ES-I3 (cell line): ENCODE data around the gene PHACTR3.
"Not testable (repeated sequence)": the region's sequence is repeated elsewhere in the genome, so short reads cannot be mapped to it uniquely, and the experiment has no call there.

ENCODE experiments used
- H3K36me3 ChIP-seq: 2 replicates; pipeline ENCODE4 v1.6.1; 2013; ENCODE audit warnings: mild to moderate bottlenecking, low read length, control low read depth, moderate library complexity; ENCODE audit not compliant: insufficient read depth
- H3K4me1 ChIP-seq: 2 replicates; pipeline ENCODE4 v1.6.1; 2013; ENCODE audit warnings: mild to moderate bottlenecking, control low read depth, low read length; ENCODE audit not compliant: insufficient read depth
- H3K9ac ChIP-seq: 2 replicates; pipeline ENCODE4 v1.6.1; 2013; ENCODE audit warnings: low read depth, mild to moderate bottlenecking, low read length, moderate library complexity
- H3K9me3 ChIP-seq: 2 replicates; pipeline ENCODE4 v1.6.1; 2013; ENCODE audit warnings: mild to moderate bottlenecking, low read length, moderate library complexity; ENCODE audit not compliant: control insufficient read depth, insufficient read depth

Gene PHACTR3

DNA sequence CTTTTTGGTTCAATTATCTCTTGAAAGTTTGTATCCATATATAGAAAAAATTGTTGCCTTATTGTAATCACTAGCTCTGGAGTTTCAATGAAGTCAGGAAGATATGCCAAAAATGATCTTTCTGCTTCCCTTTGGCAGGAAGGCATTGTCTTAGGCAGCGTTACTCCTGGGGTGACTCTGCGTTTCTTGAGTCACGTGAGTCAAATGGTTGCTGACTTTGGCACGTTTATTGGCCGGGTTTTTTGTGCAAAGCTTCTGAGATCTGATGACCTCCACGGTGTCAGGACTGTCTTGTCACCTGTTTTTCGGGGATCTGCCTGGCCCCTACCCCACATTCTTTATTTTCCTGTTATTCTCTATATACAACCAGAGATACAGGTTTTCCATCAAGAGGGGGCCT is 10.4 kb downstream of the PHACTR3 start:
- Histone ChIP-seq H3K36me3 (no peaks in the 10 kb centered on the region), H3K9ac (no peak overlapping the region), H3K9me3 (no peaks in the 10 kb centered on the region), H3K4me1 (no peaks in the 10 kb centered on the region)

DNA sequence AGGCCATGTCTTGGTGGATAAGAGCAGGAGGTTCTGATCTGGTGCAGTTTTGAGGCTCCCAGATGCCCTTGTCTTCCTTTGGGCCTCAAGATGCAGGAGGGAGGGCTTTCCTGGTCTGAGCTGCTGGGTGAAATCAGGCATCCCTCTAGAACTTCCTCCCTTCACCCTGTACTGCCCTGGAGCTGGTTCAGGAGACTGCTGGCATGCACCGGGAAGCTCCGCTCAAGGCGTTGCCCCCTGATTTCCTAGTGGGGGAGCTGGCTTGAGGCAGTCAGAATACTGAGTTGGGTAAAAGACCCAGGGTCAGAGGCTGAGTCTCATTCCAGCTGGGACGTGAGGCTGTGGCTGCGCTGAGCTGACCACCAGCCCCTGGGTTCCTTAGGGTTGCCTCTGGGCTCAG is 12.0 kb downstream of the PHACTR3 start:
- H3K9me3 ChIP-seq = no peaks in the 10 kb centered on the region
- no peaks in the 10 kb centered on the region for H3K4me1 ChIP-seq
- no peaks in the 10 kb centered on the region for H3K36me3 ChIP-seq
- H3K9ac ChIP-seq = no peak overlapping the region

GRCh38 chr20:59617221-59617620 is 12.9 kb downstream of the PHACTR3 start:
- H3K9me3 ChIP-seq = no peaks in the 10 kb centered on the region
- no peaks in the 10 kb centered on the region for H3K36me3 ChIP-seq
- no peak overlapping the region for H3K9ac ChIP-seq
- no peaks in the 10 kb centered on the region for H3K4me1 ChIP-seq

GRCh38 chr20:59618131-59618530 is 13.8 kb downstream of the PHACTR3 start:
- no peaks in the 10 kb centered on the region for H3K36me3 ChIP-seq
- H3K4me1 ChIP-seq = no peaks in the 10 kb centered on the region
- no peak overlapping the region for H3K9ac ChIP-seq
- H3K9me3 ChIP-seq = no peaks in the 10 kb centered on the region

DNA sequence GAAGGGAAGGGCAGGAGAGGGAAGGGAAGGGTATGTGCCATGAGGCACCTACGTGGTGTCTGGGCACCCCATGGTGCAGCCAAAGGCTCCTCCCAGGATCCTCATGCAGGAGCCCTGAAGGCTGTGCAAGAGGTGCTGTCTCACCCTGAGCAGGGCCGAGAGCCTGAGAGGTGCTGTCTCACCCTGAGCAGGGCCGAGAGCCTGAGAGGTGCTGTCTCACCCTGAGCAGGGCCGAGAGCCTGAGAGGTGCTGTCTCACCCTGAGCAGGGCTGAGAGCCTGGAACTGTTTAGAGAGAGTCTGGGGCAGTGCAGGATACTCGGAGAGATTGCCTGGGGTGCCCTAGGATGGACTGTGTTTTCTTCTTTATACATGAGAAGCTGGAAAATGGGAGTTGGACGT is 14.2 kb downstream of the PHACTR3 start:
- H3K9me3 ChIP-seq, H3K36me3 ChIP-seq, H3K4me1 ChIP-seq, H3K9ac ChIP-seq: not testable (repeated sequence)

DNA sequence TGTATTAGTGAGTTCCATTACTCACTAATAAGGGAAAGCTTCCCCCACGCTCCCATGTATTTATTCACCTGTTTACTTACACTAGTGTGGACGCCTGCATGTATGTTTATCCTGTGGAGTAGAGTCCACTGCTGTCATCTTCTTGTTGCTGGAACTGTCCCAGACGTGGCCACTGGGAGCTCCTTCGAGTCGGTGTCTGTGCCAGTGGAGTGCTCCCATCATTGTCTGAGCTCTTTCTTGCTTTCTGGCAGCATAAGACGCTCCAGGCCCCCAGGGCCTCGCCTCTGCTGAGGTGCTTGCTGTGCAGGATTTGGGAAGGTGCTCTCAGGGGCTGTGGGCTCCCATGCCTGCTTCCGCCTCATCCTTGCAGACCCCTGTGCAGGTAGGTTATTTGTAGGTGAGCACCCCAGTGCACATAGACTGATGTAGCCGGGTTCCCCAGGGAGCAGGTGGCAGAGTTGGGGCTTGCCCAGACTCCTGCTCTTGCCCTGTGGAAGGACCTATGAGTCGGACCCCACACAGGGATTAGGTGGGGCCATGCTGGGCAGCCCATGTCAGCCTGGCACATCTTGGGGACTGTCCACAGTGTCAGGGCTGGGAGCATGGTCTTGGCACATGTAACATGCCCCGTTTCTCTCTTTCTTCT is 16.6 kb downstream of the PHACTR3 start:
- Histone ChIP-seq H3K36me3 (no peaks in the 10 kb centered on the region), H3K9ac (no peak overlapping the region), H3K4me1 (no peaks in the 10 kb centered on the region), H3K9me3 (no peaks in the 10 kb centered on the region)

GRCh38 chr20:59622496-59622895 is 18.2 kb downstream of the PHACTR3 start:
- H3K36me3 ChIP-seq = no peaks in the 10 kb centered on the region
- no peaks in the 10 kb centered on the region for H3K9me3 ChIP-seq
- no peak overlapping the region for H3K9ac ChIP-seq

DNA sequence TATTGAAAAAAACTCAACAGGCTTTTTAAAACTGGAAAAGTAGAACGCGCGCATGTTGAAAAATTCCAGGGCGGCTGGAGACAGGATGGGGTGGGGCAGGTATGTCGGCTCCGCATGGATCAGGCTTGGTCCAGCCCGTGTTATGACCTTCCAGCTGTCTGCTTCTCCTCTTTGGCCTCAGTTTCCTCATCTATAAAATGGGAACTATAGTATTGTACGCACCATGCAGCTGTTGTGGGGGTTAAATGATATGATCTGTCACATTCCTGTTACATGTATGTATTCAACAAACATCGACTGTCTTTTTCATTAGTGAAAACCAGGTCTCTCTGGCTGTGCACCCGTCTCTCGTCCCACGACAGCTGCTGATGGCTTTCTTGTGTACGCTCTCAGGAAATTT is 18.8 kb downstream of the PHACTR3 start:
- H3K9ac ChIP-seq = no peak overlapping the region
- no peaks in the 10 kb centered on the region for H3K36me3 ChIP-seq
- H3K4me1 ChIP-seq = no peaks in the 10 kb centered on the region
- H3K9me3 ChIP-seq = no peaks in the 10 kb centered on the region

More at GRCh38 chr20:59622496-59622895, 18.2 kb downstream of the PHACTR3 start:
- no peaks in the 10 kb centered on the region for H3K4me1 ChIP-seq

GRCh38 chr20:59623583-59623982 is 19.2 kb downstream of the PHACTR3 start:
- H3K9me3 ChIP-seq = no peaks in the 10 kb centered on the region
- H3K4me1 ChIP-seq = no peaks in the 10 kb centered on the region
- no peak overlapping the region for H3K9ac ChIP-seq
- H3K36me3 ChIP-seq = no peaks in the 10 kb centered on the region

GRCh38 chr20:59624401-59624800 is 20.1 kb downstream of the PHACTR3 start:
- Histone ChIP-seq H3K9me3 (no peaks in the 10 kb centered on the region), H3K36me3 (no peaks in the 10 kb centered on the region), H3K9ac (no peak overlapping the region), H3K4me1 (no peaks in the 10 kb centered on the region)

GRCh38 chr20:59625214-59625922 is 21.0 kb downstream of the PHACTR3 start:
- H3K36me3 ChIP-seq = no peaks in the 10 kb centered on the region
- H3K9me3 ChIP-seq = no peaks in the 10 kb centered on the region

DNA sequence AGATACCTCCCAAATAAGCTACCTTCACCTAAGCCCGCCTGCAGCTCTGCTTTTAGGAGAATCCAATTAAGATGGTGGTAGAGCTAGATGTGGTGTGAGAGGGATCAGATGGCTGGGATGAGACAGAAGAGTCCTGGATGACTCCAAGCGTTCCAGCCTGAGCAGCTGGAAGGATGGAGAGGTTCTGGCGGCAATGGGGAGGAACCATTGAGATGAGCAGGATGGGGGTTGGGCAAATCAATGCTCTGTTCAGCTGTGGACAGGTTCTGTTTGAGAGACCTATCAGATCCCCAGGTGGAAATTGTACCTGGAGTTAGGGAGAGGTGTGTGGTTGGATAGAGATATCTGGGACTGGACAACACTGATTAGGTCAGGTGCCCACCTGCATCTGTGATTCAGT is 23.0 kb downstream of the PHACTR3 start:
- H3K9ac ChIP-seq = no peak overlapping the region
- no peaks in the 10 kb centered on the region for H3K9me3 ChIP-seq
- no peaks in the 10 kb centered on the region for H3K36me3 ChIP-seq
- no peaks in the 10 kb centered on the region for H3K4me1 ChIP-seq

More at GRCh38 chr20:59625214-59625922, 21.0 kb downstream of the PHACTR3 start:
- no peaks in the 10 kb centered on the region for H3K4me1 ChIP-seq
- no peak overlapping the region for H3K9ac ChIP-seq

GRCh38 chr20:59628171-59628570 is 23.8 kb downstream of the PHACTR3 start:
- H3K4me1 ChIP-seq = no peaks in the 10 kb centered on the region
- H3K9ac ChIP-seq = no peak overlapping the region
- H3K36me3 ChIP-seq = no peaks in the 10 kb centered on the region
- no peaks in the 10 kb centered on the region for H3K9me3 ChIP-seq

- H3K4me1 ChIP-seq = no peaks in the 10 kb centered on the region
- no peak overlapping the region for H3K9ac ChIP-seq
- no peaks in the 10 kb centered on the region for H3K9me3 ChIP-seq
- no peaks in the 10 kb centered on the region for H3K36me3 ChIP-seq
Measured at GRCh38 chr20:59629141-59630045, 25.1 kb downstream of the PHACTR3 start.
